ENCODE data around the gene NOTCH4. TPM values are rescaled to one million over a fixed set of nuclear protein-coding genes. Genes with fewer than 3 reads are reported as not detected.

The NOTCH4 gene
- total and polyA plus RNA-seq, 9 of the 15 experiments (the other 6 are each of a cell fraction or from before 2014, with no cell fraction given), result 0.24 to 4.3 (median 1.7) TPM

DNA sequence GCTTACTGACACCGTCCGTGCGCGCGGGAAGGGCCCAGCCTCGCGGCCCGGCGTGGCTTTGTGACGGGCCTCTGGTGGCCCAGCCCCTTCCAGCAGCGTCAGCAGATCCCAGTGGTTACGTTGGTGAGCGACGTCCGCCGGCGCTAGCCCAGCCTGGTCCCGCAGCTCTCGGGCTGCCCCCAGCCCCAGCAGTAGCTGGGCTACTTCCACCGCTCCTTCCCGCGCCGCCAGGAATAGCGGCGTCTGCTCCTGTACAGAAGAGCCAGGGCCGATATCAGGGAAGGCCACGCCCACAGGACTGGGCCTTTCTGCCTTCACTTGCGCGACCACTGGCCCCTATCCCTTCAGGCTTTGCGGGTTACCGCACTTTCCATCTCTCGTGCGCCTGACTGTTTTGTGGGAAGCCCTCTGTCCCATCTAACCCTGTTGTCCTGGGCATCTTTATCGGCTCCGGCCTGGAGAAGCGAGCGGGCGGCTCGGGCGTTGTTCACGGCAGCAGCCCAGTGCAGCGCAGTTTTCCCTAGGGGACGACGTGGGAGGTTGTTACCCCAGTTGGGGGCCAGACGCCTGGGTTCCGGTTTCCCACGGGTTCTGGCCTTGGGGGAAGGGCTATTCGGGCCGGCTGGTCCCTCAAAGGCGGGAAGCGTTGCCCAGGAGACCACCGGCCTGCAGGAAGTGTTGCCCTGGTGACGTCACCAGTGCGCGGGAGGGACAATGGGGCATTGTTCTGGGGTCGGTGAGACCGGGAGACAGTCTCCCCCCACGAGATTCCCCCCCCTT, 27.8 kb downstream of the NOTCH4 start (continued):
- 0 out of 2 replicates have a peak, but pooled peaks have one; percentile 14 for TF ChIP-seq SPI1 (IDR thresholded peaks at IDR 0.05; ENCODE audit: borderline replicate concordance, low read depth, low read length)
- no peak for TF ChIP-seq XRCC4 (IDR thresholded peaks at IDR 0.05; ENCODE audit: extremely low read depth, insufficient read depth, insufficient read length)
- TF ChIP-seq SMARCE1 (IDR thresholded peaks at IDR 0.05), result peak; percentile 36
- TF ChIP-seq CHD2 (IDR thresholded peaks at IDR 0.05; ENCODE audit: low read depth, low read length), result peak; percentile 59
- TF ChIP-seq, protein P1, sequence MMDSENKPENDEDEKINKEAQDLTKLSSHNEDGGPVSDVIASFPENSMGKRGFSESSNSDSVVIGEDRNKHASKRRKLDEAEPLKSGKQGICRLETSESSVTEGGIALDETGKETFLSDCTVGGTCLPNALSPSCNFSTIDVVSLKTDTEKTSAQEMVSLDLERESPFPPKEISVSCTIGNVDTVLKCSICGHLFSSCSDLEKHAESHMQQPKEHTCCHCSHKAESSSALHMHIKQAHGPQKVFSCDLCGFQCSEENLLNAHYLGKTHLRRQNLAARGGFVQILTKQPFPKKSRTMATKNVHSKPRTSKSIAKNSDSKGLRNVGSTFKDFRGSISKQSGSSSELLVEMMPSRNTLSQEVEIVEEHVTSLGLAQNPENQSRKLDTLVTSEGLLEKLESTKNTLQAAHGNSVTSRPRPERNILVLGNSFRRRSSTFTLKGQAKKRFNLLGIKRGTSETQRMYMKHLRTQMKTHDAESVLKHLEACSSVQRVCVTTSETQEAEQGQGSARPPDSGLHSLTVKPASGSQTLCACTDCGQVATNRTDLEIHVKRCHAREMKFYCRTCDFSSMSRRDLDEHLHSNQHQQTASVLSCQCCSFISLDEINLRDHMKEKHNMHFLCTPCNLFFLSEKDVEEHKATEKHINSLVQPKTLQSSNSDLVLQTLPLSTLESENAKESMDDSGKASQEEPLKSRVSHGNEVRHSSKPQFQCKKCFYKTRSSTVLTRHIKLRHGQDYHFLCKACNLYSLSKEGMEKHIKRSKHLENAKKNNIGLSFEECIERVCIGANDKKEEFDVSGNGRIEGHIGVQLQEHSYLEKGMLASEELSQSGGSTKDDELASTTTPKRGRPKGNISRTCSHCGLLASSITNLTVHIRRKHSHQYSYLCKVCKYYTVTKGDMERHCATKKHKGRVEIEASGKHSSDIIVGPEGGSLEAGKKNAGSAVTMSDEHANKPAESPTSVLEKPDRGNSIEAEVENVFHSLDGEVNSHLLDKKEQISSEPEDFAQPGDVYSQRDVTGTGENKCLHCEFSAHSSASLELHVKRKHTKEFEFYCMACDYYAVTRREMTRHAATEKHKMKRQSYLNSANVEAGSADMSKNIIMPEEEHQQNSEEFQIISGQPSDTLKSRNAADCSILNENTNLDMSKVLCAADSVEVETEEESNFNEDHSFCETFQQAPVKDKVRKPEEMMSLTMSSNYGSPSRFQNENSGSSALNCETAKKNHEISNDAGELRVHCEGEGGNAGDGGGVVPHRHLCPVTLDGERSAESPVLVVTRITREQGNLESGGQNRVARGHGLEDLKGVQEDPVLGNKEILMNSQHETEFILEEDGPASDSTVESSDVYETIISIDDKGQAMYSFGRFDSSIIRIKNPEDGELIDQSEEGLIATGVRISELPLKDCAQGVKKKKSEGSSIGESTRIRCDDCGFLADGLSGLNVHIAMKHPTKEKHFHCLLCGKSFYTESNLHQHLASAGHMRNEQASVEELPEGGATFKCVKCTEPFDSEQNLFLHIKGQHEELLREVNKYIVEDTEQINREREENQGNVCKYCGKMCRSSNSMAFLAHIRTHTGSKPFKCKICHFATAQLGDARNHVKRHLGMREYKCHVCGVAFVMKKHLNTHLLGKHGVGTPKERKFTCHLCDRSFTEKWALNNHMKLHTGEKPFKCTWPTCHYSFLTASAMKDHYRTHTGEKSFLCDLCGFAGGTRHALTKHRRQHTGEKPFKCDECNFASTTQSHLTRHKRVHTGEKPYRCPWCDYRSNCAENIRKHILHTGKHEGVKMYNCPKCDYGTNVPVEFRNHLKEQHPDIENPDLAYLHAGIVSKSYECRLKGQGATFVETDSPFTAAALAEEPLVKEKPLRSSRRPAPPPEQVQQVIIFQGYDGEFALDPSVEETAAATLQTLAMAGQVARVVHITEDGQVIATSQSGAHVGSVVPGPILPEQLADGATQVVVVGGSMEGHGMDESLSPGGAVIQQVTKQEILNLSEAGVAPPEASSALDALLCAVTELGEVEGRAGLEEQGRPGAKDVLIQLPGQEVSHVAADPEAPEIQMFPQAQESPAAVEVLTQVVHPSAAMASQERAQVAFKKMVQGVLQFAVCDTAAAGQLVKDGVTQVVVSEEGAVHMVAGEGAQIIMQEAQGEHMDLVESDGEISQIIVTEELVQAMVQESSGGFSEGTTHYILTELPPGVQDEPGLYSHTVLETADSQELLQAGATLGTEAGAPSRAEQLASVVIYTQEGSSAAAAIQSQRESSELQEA (IDR thresholded peaks at IDR 0.05; ENCODE audit: low read depth), result no peak
- TF ChIP-seq BRD9 (IDR thresholded peaks at IDR 0.05; ENCODE audit: low read depth, partially characterized antibody), result peak; percentile 76
- TF ChIP-seq CEBPB (tag; IDR thresholded peaks at IDR 0.05), result no peak
- 0 out of 2 replicates have a peak, but pooled peaks have one; percentile 27 for TF ChIP-seq BMI1 (IDR thresholded peaks at IDR 0.05; ENCODE audit: low read length)
- TF ChIP-seq ZZZ3 (IDR thresholded peaks at IDR 0.05), result 0 out of 2 replicates have a peak, but pooled peaks have one; percentile 46
- TF ChIP-seq NR4A1 (CRISPR knock-in tag; IDR thresholded peaks at IDR 0.05), result 0 out of 2 replicates have a peak, but pooled peaks have one; percentile 66
- TF ChIP-seq NR4A1 (tag; IDR thresholded peaks at IDR 0.05), result peak; percentile 59; the same call in 1 of the 2 replicates
- TF ChIP-seq, protein P2, sequence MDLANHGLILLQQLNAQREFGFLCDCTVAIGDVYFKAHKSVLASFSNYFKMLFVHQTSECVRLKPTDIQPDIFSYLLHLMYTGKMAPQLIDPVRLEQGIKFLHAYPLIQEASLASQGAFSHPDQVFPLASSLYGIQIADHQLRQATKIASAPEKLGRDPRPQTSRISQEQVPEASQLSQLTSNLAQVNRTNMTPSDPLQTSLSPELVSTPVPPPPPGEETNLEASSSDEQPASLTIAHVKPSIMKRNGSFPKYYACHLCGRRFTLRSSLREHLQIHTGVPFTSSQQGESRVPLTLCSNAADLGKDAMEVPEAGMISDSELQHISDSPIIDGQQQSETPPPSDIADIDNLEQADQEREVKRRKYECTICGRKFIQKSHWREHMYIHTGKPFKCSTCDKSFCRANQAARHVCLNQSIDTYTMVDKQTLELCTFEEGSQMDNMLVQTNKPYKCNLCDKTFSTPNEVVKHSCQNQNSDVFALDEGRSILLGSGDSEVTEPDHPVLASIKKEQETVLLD (IDR thresholded peaks at IDR 0.05), result 0 out of 2 replicates have a peak, but pooled peaks have one; percentile 3
- TF ChIP-seq, protein P3, sequence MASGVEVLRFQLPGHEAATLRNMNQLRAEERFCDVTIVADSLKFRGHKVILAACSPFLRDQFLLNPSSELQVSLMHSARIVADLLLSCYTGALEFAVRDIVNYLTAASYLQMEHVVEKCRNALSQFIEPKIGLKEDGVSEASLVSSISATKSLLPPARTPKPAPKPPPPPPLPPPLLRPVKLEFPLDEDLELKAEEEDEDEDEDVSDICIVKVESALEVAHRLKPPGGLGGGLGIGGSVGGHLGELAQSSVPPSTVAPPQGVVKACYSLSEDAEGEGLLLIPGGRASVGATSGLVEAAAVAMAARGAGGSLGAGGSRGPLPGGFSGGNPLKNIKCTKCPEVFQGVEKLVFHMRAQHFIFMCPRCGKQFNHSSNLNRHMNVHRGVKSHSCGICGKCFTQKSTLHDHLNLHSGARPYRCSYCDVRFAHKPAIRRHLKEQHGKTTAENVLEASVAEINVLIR (CRISPR knock-in tag; IDR thresholded peaks at IDR 0.05), result peak; percentile 97
- no peak for TF ChIP-seq ZNF561 (CRISPR knock-in tag; conservative IDR thresholded peaks at IDR 0.05)

Measured in K562 (cell line).